Fibroblast of villous mesenchyme (primary cell): ENCODE measurements around the gene AP3D1. TPM values are rescaled to one million over a fixed set of nuclear protein-coding genes. Genes with fewer than 3 reads are reported as not detected.
"Not testable (repeated sequence)": the region's sequence is repeated elsewhere in the genome, so short reads cannot be mapped to it uniquely, and the experiment has no call there.

Source experiments
- DNase-seq: peaks from one replicate; pipeline ENCODE4 v3.0.0-alpha.2; 2010; ENCODE audit warnings: low read depth
- H3K4me3 ChIP-seq: 2 replicates; pipeline ENCODE4 v1.5.1; 2011; ENCODE audit warnings: low read depth, mild to moderate bottlenecking, low read length
- total RNA-seq: library from RNA; depleted of rRNA; stranded (reverse); fragments of >200 nt; gene quantifications from 2 replicates; pipeline ENCODE4 v1.2.3, GENCODE V29; 2012
- TF ChIP-seq, protein P1 (sequence below): IDR thresholded peaks from 2 replicates; pipeline ENCODE4 v1.5.1; 2012; ENCODE audit warnings: low read depth, mild to moderate bottlenecking, low read length; ENCODE audit not compliant: insufficient read depth

The AP3D1 gene
- total RNA-seq, 1 donor: 140 TPM

DNA sequence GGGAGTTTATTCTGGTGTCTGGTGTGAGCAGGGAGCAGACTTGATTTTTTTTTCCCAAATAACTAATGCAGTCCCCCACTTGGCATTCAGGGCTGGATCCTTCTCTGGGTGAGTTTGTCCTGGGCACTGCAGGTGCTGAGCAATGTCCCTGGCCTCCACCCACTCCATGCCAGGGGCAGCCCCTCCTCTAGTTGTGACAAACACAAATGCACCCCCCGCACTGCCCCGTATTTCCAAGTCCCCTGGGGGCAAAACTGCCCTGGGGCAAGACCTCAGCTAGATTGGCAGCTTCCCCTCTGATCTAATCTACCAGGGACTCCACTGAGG, 61.7 kb downstream of the AP3D1 start:
- DNase-seq: no peak
- no peak overlapping the region for H3K4me3 ChIP-seq
- TF ChIP-seq, protein P1, sequence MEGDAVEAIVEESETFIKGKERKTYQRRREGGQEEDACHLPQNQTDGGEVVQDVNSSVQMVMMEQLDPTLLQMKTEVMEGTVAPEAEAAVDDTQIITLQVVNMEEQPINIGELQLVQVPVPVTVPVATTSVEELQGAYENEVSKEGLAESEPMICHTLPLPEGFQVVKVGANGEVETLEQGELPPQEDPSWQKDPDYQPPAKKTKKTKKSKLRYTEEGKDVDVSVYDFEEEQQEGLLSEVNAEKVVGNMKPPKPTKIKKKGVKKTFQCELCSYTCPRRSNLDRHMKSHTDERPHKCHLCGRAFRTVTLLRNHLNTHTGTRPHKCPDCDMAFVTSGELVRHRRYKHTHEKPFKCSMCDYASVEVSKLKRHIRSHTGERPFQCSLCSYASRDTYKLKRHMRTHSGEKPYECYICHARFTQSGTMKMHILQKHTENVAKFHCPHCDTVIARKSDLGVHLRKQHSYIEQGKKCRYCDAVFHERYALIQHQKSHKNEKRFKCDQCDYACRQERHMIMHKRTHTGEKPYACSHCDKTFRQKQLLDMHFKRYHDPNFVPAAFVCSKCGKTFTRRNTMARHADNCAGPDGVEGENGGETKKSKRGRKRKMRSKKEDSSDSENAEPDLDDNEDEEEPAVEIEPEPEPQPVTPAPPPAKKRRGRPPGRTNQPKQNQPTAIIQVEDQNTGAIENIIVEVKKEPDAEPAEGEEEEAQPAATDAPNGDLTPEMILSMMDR: no peak

DNA sequence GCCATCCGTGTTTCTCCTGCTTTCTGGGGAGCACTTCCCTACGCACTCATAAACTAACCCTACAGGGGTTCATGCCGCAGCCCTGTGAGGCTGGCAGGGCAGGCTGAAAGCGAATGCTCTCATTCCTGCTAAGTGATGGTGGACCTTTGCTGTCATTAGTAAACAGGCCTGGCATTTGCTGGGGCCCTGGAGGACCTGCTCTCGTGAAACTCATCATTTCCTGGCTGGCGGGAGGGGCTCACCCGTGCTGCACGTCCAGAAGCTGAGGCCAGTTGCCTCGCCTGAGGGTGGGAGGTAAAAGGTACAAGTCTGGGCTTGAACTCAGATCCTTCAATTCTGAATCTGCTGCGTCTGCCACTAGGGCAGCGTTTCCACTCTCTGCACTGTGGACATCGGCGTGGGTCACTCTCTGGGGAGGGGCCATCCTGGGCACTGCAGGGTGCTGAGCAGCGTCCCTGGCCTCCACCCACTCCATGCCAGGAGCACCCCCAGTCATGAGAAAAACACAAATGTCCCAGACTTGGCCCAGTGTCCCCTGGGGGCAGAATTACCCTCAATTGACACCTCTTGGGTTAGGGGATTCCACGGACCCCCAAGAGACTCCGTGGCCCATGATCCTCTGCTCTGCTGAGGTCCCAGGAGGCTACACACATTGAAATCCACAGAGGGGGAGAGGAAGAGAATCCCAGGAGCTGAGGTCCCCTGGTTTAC, 62.2 kb downstream of the AP3D1 start:
- DNase-seq: no peak
- TF ChIP-seq, protein P1: no peak
- no peak overlapping the region for H3K4me3 ChIP-seq

DNA sequence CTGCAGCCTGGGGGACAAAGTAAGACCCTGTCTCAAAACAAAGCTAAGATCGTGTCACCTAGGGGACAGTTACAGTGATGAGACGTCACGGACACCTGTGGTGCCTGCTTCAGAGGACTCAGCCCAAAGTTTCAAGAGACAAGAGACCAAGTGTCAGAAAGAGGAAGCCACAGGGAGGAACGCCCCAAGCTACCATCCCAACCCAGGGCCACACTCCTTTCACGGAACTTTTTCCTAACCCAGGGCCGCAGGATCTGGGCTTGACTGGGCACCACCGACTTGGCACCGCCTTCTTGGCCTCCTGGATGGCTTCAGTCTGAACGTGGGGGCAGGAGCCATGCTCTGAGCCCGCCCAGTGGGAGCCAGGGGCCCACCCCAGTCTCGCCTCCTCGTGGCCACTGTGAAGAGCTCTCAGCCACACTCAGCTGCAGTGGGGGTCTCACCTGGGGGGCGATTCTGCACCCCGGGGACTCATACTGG, 63.7 kb downstream of the AP3D1 start:
- H3K4me3 ChIP-seq: no peak overlapping the region
- no peak for DNase-seq
- TF ChIP-seq, protein P1: no peak

DNA sequence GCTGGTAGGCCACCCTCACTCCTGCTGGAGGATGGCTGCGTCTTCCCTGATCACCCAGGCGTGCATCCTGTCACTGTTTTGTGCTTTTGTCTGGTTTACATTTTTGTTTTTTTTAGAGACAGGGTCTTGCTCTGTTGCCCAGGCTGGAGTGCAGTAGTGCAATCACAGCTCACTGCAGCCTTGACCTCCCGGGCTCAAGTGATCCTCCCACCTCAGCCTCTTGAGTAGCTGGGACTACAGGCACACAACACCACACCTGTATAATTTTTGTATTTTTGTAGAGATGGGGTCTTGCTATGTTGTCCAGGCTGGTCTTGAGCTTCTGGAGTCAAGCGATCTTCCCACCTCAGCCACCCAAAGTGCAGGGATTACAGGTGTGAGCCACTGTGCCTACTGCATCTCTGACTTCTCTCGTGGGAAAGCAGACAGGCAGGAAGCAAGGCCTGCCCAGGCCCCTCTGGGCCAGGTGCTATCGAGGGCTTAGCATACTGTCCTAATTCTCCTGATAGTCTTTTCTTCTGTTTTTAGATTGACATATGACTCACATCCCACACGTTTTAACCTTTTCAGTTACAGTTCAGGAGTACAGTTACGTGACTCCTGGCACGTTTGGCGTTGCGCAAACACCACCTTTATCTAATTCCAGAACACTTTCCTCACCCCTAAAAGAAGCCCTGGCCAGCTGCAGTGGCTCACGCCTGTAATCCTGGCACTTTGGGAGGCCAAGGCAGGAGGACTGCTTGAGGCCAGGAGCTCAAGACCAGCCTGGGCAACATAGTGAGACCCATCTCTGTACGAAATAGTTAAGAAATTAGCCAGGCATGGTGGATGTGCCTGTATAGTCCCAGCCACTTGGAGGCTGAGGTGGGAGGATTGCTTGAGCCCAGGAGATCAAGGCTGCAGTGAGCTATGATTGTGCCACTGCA, 64.4 kb downstream of the AP3D1 start:
- H3K4me3 ChIP-seq: not testable (repeated sequence)

DNA sequence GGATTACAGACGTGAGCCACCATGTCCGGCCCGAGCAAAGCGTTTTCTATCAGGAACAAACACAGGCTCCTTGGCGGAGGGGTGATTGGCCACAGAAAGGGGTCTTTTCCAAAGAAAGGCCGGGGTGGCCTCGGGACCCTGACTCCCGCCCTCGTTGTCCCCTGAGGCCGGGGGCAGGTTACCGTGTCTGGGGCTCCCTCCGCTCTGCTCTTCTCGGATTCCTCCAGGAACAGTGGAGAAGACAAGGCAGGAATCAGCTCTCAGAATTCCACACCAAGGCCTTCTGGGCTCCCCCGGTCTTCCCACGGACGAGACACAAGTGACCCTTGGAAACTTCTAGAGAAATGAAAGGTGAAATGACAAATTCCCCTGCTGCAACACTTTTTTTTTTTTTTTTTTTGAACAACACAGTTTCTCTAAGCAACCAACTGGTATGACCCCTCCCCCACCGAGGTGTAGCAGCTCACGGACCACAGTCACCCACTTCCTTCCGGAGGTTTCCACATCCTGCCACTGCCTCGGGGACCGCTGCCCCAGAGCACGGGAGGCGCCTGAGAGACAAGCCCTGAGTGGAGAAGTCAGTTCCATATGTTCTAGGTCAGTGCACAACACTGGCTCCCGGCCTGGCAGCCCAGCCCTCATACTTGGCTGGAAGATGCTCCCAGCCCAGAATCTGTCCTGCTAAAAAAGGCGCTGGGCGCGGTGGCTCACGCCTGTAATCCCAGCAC, 66.2 kb downstream of the AP3D1 start:
- H3K4me3 ChIP-seq: no peak overlapping the region
- DNase-seq: peak; percentile 43
- TF ChIP-seq, protein P1: no peak

More for the DNA sequence above, 64.4 kb downstream of the AP3D1 start:
- peak; percentile 62 for DNase-seq

DNA sequence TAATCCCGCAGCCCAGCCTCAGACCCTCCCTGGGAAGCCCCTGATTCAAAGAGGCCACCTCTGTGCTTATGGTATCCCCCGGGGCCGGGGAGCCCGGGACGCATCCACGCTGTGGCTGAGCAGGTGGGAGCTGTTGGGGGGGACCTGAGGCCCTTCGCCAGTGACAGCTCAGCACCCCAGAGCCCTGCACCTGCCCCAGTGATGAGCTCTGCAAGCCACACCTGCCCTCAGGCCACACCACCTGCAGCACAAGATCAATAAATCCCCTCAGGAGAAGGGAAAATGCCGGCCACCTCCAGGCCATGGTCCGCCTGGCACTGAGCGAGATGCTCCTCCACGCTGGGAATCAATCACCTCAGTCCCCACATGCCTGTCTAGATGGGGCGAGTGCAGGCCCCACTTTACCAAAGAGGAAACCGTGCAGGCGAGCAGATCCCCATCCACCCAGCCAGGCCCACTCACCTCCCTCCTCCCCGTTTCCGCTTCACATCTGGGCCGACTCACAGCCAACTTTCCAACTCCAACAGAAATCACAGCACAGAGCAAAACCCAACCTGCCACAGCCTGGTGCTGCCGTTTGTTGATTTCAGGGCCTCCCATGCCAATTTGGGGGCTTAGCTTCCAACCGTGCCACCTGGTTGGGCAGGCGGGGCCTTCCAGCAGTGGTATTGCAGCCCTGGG, 68.1 kb downstream of the AP3D1 start:
- TF ChIP-seq, protein P1: no peak
- no peak for DNase-seq
- H3K4me3 ChIP-seq: no peak overlapping the region
